RWPE1 (cell line): ENCODE results near the gene CBFA2T2.

ENCODE experiments used
- CTCF ChIA-PET: fragments of 350-600 bp; sonication (Branson Sonifier 250); formaldehyde crosslinking; extraction: SDS; loops from one replicate; lab custom pipeline; 2021; lab: Yijun Ruan, JAX
- POLR2A ChIA-PET: fragments of 400-600 bp; formaldehyde crosslinking; extraction: SDS; loops from one replicate; lab custom pipeline; 2020; ENCODE audit warnings: antibody characterized with exemption; ENCODE audit not compliant: low non-redundant PET; lab: Yijun Ruan, JAX
- DNase-seq: peaks from one replicate; pipeline ENCODE4 v3.0.0; 2012; ENCODE audit warnings: low spot score
- H3K27ac ChIP-seq: fragments of 450-650 bp; 2 replicates; pipeline ENCODE4 v1.5.1; 2017
- TF ChIP-seq, protein P1 (sequence below): fragments of 450-650 bp; conservative IDR thresholded peaks from 2 replicates; pipeline ENCODE4 v1.5.1; 2017; ENCODE audit warnings: low read depth, mild to moderate bottlenecking

Gene CBFA2T2

DNA sequence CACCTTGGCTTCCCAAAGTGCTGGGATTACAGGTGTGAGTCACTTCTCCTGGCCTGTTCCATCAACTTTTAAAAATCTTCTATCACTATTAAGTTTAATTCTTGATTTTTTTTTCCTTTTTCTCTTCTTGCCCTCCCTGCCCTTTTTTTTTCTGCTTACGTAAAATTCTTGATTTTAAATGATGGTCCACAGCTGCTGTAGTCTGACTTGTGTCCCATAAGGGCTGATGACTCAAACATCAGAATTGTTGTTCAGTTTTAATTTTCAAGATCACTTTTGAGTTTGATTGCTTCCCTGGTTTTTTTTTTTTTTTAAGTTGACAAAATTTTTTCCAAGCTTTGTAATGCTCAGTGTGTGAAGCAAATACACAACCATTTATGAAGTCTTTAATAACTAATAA is 61.9 kb downstream of the CBFA2T2 start:
- no peak for DNase-seq
- ChIA-PET POLR2A (interaction anchor here (1.2 kb wide), 1 partner anchor 62 kb away, joined by 4 read pairs; the partner anchor contains the start of gene CBFA2T2), CTCF (interaction anchor here (0.6 to 0.9 kb wide), 3 partner anchors 79 to 578 kb away, joined by 3 to 4 read pairs (median 4); no protein-coding TSS in a partner anchor)
- H3K27ac ChIP-seq, result no peak overlapping the region
- TF ChIP-seq, protein P1, sequence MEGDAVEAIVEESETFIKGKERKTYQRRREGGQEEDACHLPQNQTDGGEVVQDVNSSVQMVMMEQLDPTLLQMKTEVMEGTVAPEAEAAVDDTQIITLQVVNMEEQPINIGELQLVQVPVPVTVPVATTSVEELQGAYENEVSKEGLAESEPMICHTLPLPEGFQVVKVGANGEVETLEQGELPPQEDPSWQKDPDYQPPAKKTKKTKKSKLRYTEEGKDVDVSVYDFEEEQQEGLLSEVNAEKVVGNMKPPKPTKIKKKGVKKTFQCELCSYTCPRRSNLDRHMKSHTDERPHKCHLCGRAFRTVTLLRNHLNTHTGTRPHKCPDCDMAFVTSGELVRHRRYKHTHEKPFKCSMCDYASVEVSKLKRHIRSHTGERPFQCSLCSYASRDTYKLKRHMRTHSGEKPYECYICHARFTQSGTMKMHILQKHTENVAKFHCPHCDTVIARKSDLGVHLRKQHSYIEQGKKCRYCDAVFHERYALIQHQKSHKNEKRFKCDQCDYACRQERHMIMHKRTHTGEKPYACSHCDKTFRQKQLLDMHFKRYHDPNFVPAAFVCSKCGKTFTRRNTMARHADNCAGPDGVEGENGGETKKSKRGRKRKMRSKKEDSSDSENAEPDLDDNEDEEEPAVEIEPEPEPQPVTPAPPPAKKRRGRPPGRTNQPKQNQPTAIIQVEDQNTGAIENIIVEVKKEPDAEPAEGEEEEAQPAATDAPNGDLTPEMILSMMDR, result no peak

DNA sequence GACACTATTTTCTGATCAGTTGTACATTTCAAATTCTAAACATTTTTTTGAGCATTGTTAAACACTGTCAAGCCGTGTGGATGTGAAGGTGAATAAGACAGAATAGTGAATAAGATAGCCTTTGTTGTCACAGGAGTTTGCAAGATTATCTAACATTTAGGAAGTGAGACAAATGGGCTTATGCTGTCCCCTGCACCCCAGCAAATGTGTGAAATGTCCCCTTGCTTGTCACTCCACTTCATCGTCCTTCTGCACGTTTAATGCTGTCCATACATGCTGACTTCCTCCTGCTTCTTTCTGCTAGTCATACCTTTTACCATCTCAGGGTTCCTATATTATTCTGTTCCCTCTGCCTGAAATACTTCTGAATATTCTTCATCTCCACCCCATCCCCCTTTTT is 62.6 kb downstream of the CBFA2T2 start:
- CTCF ChIA-PET, result interaction anchor here (0.6 to 0.9 kb wide), 3 partner anchors 78 to 577 kb away, joined by 3 to 4 read pairs (median 4); no protein-coding TSS in a partner anchor
- POLR2A ChIA-PET, result no interaction called here

DNA sequence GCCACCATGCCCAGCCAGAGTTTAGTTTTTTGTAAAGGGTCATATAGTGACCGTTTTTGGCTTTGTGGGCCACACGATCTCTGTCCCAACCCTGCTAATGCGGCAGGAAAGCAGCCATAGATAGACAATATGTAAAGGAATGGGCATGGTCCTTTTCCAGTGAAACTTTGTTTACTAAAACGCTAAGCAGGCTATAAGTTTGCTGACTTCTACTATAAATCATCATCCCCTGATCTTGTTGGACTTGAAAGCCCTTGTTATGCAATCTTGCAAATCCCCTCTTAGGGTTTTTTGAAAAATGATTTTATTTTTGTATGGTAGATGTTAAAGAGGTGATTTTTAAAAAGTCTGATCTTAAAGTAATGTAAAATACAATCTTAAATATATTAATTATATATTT is 63.6 kb downstream of the CBFA2T2 start:
- POLR2A ChIA-PET, result no interaction called here
- TF ChIP-seq, protein P1, result no peak
- no peak overlapping the region for H3K27ac ChIP-seq

More for the DNA sequence above, 62.6 kb downstream of the CBFA2T2 start:
- no peak overlapping the region for H3K27ac ChIP-seq
- TF ChIP-seq, protein P1, result no peak
- DNase-seq, result no peak

DNA sequence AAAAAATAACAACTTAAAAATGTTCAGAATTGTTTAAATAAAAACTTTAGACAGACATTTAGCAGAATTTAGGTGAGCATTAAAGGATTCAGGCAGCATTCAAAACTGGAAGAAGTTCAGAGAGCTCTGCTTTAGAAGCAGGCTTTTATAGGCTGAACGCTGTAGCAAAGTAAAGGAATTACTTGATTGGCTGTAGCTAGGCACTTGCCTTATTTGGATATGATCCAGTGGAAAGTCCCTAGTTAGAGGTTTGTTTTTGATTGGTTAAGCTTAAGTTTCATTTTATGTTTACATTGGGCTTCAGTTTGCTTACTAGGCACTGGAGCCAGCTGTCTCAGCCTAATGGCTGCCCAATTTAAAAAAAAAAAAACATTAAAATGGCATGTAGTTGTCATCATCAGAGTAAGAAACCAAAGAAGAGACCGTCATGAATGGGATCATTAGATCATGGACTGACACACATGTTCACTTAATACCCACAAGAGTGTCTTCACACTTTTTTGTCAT is 65.1 kb downstream of the CBFA2T2 start:
- TF ChIP-seq, protein P1, result no peak
- POLR2A ChIA-PET, result interaction anchor here (0.7 kb wide), 1 partner anchor 14 kb away, joined by 3 read pairs; no protein-coding TSS in a partner anchor
- CTCF ChIA-PET, result interaction anchor here (0.6 kb wide), 1 partner anchor 256 kb away, joined by 3 read pairs; no protein-coding TSS in a partner anchor
- H3K27ac ChIP-seq, result no peak overlapping the region
- peak; percentile 97 for DNase-seq

More for the DNA sequence above, 63.6 kb downstream of the CBFA2T2 start:
- DNase-seq, result no peak
- CTCF ChIA-PET, result interaction anchor here (0.6 kb wide), 1 partner anchor 50 kb away, joined by 4 read pairs; no protein-coding TSS in a partner anchor

DNA sequence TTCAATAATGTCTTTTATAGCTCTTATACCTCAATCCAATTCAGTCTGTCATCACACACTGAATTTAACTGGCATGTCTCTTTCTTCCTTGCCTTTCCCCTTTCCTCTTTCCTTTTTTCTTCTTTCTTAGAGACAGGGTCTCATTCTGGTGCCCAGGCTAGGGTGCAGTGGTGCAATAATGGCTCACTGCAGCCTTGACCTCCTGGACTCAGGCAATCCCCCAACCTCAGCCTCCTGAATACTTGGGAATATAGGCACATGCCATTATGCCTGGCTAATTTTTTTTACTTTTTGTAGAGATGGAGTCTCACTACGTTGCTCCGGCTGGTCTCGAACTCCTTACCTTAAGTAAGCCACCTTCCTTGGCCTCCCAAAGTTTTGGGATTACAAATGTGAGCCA is 65.9 kb downstream of the CBFA2T2 start:
- ChIA-PET POLR2A (no interaction called here), CTCF (no interaction called here)
- H3K27ac ChIP-seq, result no peak overlapping the region
- DNase-seq, result no peak
- TF ChIP-seq, protein P1, result no peak

DNA sequence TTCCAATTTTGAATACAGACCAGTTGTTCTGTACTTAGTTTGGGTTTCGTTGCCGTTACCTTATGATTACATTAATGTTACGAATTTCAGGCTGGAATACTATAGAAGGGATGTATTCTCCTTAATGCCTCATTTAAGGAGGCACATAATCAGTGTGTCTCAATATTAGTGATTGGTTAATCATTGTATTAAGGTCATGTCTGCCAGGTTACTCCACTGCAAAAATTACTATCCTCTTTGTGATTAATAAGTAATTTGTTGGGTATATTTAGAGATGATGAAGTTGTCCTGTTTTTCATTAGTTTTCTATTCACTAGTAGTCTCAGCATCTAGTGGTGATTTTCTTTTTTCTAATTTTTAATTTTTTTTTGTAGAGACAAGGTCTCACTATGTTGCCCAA is 66.3 kb downstream of the CBFA2T2 start:
- no peak overlapping the region for H3K27ac ChIP-seq
- ChIA-PET CTCF (no interaction called here), POLR2A (no interaction called here)
- TF ChIP-seq, protein P1, result no peak
- DNase-seq, result no peak
